ENCODE data around the gene KLHL15. TPM values are rescaled to one million over a fixed set of nuclear protein-coding genes. Genes with fewer than 3 reads are reported as not detected.

KLHL15 gene
- polyA plus RNA-seq, 3 donors, result 3.2 to 24.4 (median 3.9) TPM

DNA sequence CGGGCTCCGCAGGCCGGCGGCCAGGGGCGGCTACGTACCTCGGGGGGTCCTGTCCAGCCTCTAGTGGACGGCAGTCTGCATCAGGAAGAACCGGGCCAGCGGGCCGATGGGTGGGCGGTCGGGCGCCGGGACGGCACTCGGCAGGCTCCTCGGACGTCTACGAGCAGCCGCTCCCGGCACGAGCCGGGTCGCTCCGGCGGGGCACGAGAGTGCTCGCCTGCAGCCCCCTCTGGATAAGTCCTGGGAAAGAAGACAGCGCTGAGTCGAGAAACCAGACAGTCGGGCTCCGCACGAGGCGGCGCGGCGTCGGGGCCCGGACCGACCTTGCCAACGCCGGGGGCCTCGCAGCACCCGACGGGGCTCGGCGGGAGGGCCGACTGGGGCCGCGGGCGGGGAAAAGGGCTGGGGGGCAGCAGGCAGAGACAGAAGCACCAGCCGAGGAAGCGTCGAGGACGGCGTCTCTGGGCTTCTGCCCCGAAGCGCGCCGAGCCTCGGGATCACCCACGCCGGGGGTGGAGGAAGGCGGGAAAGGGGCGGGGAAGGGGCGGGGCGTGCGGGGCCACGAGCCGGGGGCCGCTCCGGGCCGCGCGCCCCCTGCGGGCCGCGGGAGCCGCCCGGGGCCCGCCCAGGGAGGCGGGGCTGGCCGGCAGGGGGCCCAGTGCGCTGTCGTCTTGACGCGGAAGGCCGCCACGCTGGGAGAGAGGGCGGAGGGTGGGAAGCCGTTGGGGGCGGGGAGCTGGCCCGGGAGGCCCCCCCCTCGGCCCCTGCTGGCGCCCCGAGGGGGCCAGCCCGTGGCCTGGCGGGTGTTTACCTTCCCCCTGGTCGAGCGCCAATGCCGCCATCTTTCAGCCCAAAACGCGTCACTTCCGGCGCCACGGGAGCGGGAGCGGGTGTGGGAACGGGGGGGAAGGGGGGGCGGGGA lies 1.9 kb downstream of the KLHL15 start:
- peak overlapping the region; percentile 69 for H2AFZ ChIP-seq (ENCODE audit: insufficient read depth, low read depth, low read length, poor library complexity, severe bottlenecking)
- 0% methylated on average over 46 of the region's 111 CpGs for WGBS (ENCODE audit: insufficient coverage)
- TF ChIP-seq CTCF (IDR thresholded peaks at IDR 0.05), result no peak
- peak overlapping the region in 5 of 7 donors; percentile 11 to 93 (median 83) for H3K27ac Mint-ChIP-seq
- H3K9me3 ChIP-seq (replicated peaks in 1 of 2; ENCODE audit: control insufficient read depth in 1 of 2, insufficient read depth in 1 of 2, low read length in 2 of 2), result peaks cover 0 to 13% of the 10 kb centered on the region in 2 donors
- peak overlapping the region; percentile 70 to 99 (median 81) for H3K4me3 ChIP-seq (replicated peaks in 1 of 3; ENCODE audit: low read depth in 2 of 3, low read length in 3 of 3)
- H3K9me3 Mint-ChIP-seq, result peaks cover 0 to 33% (median 3%) of the 10 kb centered on the region in 7 donors
- H3K36me3 ChIP-seq (replicated peaks in 1 of 2; ENCODE audit: control insufficient read depth in 1 of 2, insufficient read depth in 2 of 2, low read length in 2 of 2), result no peaks in the 10 kb centered on the region
- H3K4me1 ChIP-seq (ENCODE audit: control insufficient read depth in 1 of 2, insufficient read depth in 2 of 2, low read length in 2 of 2), result peaks cover 0 to 4% of the 10 kb centered on the region in 2 donors
- peaks cover 13% of the 10 kb centered on the region for H4K20me1 ChIP-seq (ENCODE audit: insufficient read depth, low read length)
- peak overlapping the region; percentile 79 to 84 for H3K4me3 Mint-ChIP-seq
- peak overlapping the region; percentile 84 for H3K9ac ChIP-seq (ENCODE audit: insufficient read depth, low read length, poor library complexity, severe bottlenecking)
- H3K36me3 Mint-ChIP-seq, result peaks cover 0 to 5% of the 10 kb centered on the region in 2 donors
- peak; percentile 59 to 84 (median 75) for DNase-seq
- H3K79me2 ChIP-seq (ENCODE audit: insufficient read depth, low read length), result peaks cover 49% of the 10 kb centered on the region
- H3K4me2 ChIP-seq (replicated peaks; ENCODE audit: extremely low read depth, low read length, poor library complexity, severe bottlenecking), result peak overlapping the region; percentile 75
- H3K27me3 Mint-ChIP-seq (ENCODE audit: low read depth in 3 of 3), result peaks cover 0 to 55% (median 0%) of the 10 kb centered on the region in 3 donors
- peaks cover 0 to 36% of the 10 kb centered on the region in 2 donors for H3K27me3 ChIP-seq (ENCODE audit: control insufficient read depth in 2 of 2, insufficient read depth in 2 of 2, low read length in 2 of 2)
- intact Hi-C loops (cut with micrococcal nuclease), result loop anchor here (2.0 to 10.0 kb wide), 3 partner anchors 30 to 120 kb away; partner anchors contain the start of genes CXorf58 (in 2 of the 2), APOO (in 1 of the 2) and EIF2S3 (in 1 of the 2)
- peaks cover 21% of the 10 kb centered on the region for H3K4me1 Mint-ChIP-seq
- H3K27ac ChIP-seq (ENCODE audit: low read depth in 1 of 2, low read length in 2 of 2), result peak overlapping the region; percentile 90 to 92

GRCh38 chrX:24023972-24024669 lies 2.9 kb downstream of the KLHL15 start:
- Histone ChIP-seq H3K36me3 (replicated peaks in 1 of 2; ENCODE audit: control insufficient read depth in 1 of 2, insufficient read depth in 2 of 2, low read length in 2 of 2) (no peaks in the 10 kb centered on the region), H3K27ac (ENCODE audit: low read depth in 1 of 2, low read length in 2 of 2) (peak overlapping the region in 1 of 2 donors; percentile 66), H2AFZ (ENCODE audit: insufficient read depth, low read depth, low read length, poor library complexity, severe bottlenecking) (no peak overlapping the region), H3K9me3 (replicated peaks in 1 of 2; ENCODE audit: control insufficient read depth in 1 of 2, insufficient read depth in 1 of 2, low read length in 2 of 2) (peaks cover 0 to 13% of the 10 kb centered on the region in 2 donors), H3K4me1 (ENCODE audit: control insufficient read depth in 1 of 2, insufficient read depth in 2 of 2, low read length in 2 of 2) (peaks cover 0 to 8% of the 10 kb centered on the region in 2 donors), H3K9ac (ENCODE audit: insufficient read depth, low read length, poor library complexity, severe bottlenecking) (peak overlapping the region; percentile 84), H3K27me3 (ENCODE audit: control insufficient read depth in 2 of 2, insufficient read depth in 2 of 2, low read length in 2 of 2) (peaks cover 0 to 36% of the 10 kb centered on the region in 2 donors), H4K20me1 (ENCODE audit: insufficient read depth, low read length) (peaks cover 18% of the 10 kb centered on the region), H3K4me3 (replicated peaks in 1 of 3; ENCODE audit: low read depth in 2 of 3, low read length in 3 of 3) (peak overlapping the region; percentile 60 to 99 (median 81)), H3K79me2 (ENCODE audit: insufficient read depth, low read length) (peaks cover 58% of the 10 kb centered on the region), H3K4me2 (replicated peaks; ENCODE audit: extremely low read depth, low read length, poor library complexity, severe bottlenecking) (peak overlapping the region; percentile 75)
- Mint-ChIP-seq H3K4me3 (peak overlapping the region; percentile 79 to 84), H3K9me3 (peaks cover 0 to 33% (median 3%) of the 10 kb centered on the region in 7 donors), H3K27ac (peak overlapping the region in 5 of 7 donors; percentile 4 to 84 (median 79)), H3K27me3 (ENCODE audit: low read depth in 3 of 3) (peaks cover 0 to 54% (median 0%) of the 10 kb centered on the region in 3 donors), H3K4me1 (peaks cover 27% of the 10 kb centered on the region), H3K36me3 (peaks cover 0 to 5% of the 10 kb centered on the region in 2 donors)
- intact Hi-C loops (cut with micrococcal nuclease), result loop anchor here (2.0 to 10.0 kb wide), 3 partner anchors 31 to 119 kb away; partner anchors contain the start of genes CXorf58 (in 2 of the 2), APOO (in 1 of the 2) and EIF2S3 (in 1 of the 2)
- DNase-seq, result no peak
- 0% methylated on average over 1 of the region's 19 CpGs for WGBS (ENCODE audit: insufficient coverage)
- no peak for TF ChIP-seq CTCF (IDR thresholded peaks at IDR 0.05)
